A673 (cell line): ENCODE measurements around the gene IGF2R. TPM values are rescaled to one million over a fixed set of nuclear protein-coding genes. Genes with fewer than 3 reads are reported as not detected.

Experiments used
- BruUV-seq: library from RNA; stranded (reverse); fragments of 400-500 nt; replicated peaks from 2 replicates; lab custom pipeline; 2021; lab: Mats Ljungman, UMichigan
- CTCF ChIA-PET: fragments of 300-600 bp; sonication (Branson Sonifier 250); formaldehyde crosslinking; loops from one replicate; lab custom pipeline; 2022; ENCODE audit warnings: antibody characterized with exemption; lab: Charles Lee
- POLR2A ChIA-PET: fragments of 300-600 bp; sonication (Branson Sonifier 250); formaldehyde crosslinking; loops from one replicate; lab custom pipeline; 2022; ENCODE audit warnings: antibody characterized with exemption; ENCODE audit not compliant: low non-redundant PET; lab: Charles Lee
- DNase-seq: peaks from one replicate; pipeline ENCODE4 v3.0.0-alpha.2; 2015; ENCODE audit warnings: low spot score
- H3K27ac ChIP-seq: fragments of 200-600 bp; sonication (generic); 2 replicates; pipeline ENCODE4 v1.5.1; 2016; ENCODE audit warnings: mixed run types, low read depth, mild to moderate bottlenecking, mixed read lengths, antibody characterized with exemption, low read length; ENCODE audit not compliant: poor library complexity, severe bottlenecking
- H3K27me3 ChIP-seq: fragments of 200-600 bp; sonication (generic); replicated peaks from 2 replicates; pipeline ENCODE4 v1.6.1; 2017; ENCODE audit warnings: mixed run types, low read depth, mild to moderate bottlenecking, mixed read lengths, antibody characterized with exemption, low read length; ENCODE audit not compliant: insufficient read depth, poor library complexity
- H3K36me3 ChIP-seq: fragments of 200-600 bp; sonication (generic); 2 replicates; pipeline ENCODE4 v1.6.1; 2016; ENCODE audit warnings: mixed run types, mild to moderate bottlenecking, mixed read lengths, antibody characterized with exemption, low read length; ENCODE audit not compliant: insufficient read depth, poor library complexity, severe bottlenecking
- H3K4me1 ChIP-seq: fragments of 200-600 bp; sonication (generic); 2 replicates; pipeline ENCODE4 v1.6.1; 2017; ENCODE audit warnings: mixed run types, mild to moderate bottlenecking, mixed read lengths, antibody characterized with exemption, low read length; ENCODE audit not compliant: insufficient read depth, poor library complexity, severe bottlenecking
- H3K4me3 ChIP-seq: fragments of 200-600 bp; sonication (generic); 2 replicates; pipeline ENCODE4 v1.5.1; 2016; ENCODE audit warnings: low read depth, mixed run types, mild to moderate bottlenecking, mixed read lengths, low read length; ENCODE audit not compliant: poor library complexity, severe bottlenecking
- H3K9me3 ChIP-seq: fragments of 200-600 bp; sonication (generic); 2 replicates; pipeline ENCODE4 v1.6.1; 2016; ENCODE audit warnings: mixed run types, low read depth, mild to moderate bottlenecking, mixed read lengths, antibody characterized with exemption, low read length; ENCODE audit not compliant: poor library complexity, severe bottlenecking
- EZH2 ChIP-seq: fragments of 200-600 bp; sonication (generic); IDR thresholded peaks from 2 replicates; pipeline ENCODE4 v1.6.1; 2017; ENCODE audit warnings: borderline replicate concordance, low read depth, mild to moderate bottlenecking, mixed read lengths, antibody characterized with exemption, low read length; ENCODE audit not compliant: poor library complexity, severe bottlenecking
- intact Hi-C: fragments of 100-400 bp; cut with micrococcal nuclease; formaldehyde crosslinking; loops from one replicate; pipeline ENCODE4 v1.10.0; 2022; ENCODE audit not compliant: unreplicated experiment
- total RNA-seq: library from RNA; stranded (reverse); gene quantifications from 2 replicates; pipeline ENCODE4 v1.2.3, GENCODE V29; 2021
- TF ChIP-seq, protein P1 (sequence below): fragments of 300-800, 200-600 bp; sonication (generic); conservative IDR thresholded peaks from 2 replicates; pipeline ENCODE4 v1.5.1; 2017; ENCODE audit warnings: low read depth, mild to moderate bottlenecking, antibody characterized with exemption, low read length, moderate library complexity, mixed read lengths

IGF2R gene
- total RNA-seq, 1 experiment from 2014 or later, result 67.4 TPM

GRCh38 chr6:160022793-160023192 lies 53.9 kb downstream of the IGF2R start:
- no peak overlapping the region for H3K4me3 ChIP-seq
- BruUV-seq, result no TSS peak
- POLR2A ChIA-PET, result no interaction called here
- H3K27ac ChIP-seq, result no peak overlapping the region
- no peaks in the 10 kb centered on the region for H3K9me3 ChIP-seq
- DNase-seq, result no peak
- no peak for TF ChIP-seq EZH2
- TF ChIP-seq, protein P1, sequence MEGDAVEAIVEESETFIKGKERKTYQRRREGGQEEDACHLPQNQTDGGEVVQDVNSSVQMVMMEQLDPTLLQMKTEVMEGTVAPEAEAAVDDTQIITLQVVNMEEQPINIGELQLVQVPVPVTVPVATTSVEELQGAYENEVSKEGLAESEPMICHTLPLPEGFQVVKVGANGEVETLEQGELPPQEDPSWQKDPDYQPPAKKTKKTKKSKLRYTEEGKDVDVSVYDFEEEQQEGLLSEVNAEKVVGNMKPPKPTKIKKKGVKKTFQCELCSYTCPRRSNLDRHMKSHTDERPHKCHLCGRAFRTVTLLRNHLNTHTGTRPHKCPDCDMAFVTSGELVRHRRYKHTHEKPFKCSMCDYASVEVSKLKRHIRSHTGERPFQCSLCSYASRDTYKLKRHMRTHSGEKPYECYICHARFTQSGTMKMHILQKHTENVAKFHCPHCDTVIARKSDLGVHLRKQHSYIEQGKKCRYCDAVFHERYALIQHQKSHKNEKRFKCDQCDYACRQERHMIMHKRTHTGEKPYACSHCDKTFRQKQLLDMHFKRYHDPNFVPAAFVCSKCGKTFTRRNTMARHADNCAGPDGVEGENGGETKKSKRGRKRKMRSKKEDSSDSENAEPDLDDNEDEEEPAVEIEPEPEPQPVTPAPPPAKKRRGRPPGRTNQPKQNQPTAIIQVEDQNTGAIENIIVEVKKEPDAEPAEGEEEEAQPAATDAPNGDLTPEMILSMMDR, result no peak
- H3K27me3 ChIP-seq, result no peaks in the 10 kb centered on the region
- H3K36me3 ChIP-seq, result peaks cover 13% of the 10 kb centered on the region
- H3K4me1 ChIP-seq, result no peaks in the 10 kb centered on the region
- CTCF ChIA-PET, result no interaction called here
- intact Hi-C loops, result no loop called here

GRCh38 chr6:160024152-160024551 lies 55.3 kb downstream of the IGF2R start:
- Histone ChIP-seq H3K36me3 (peaks cover 14% of the 10 kb centered on the region), H3K4me3 (no peak overlapping the region), H3K27me3 (no peaks in the 10 kb centered on the region), H3K4me1 (no peaks in the 10 kb centered on the region), H3K27ac (no peak overlapping the region), H3K9me3 (no peaks in the 10 kb centered on the region)
- no TSS peak for BruUV-seq
- DNase-seq, result no peak
- CTCF ChIA-PET, result interaction anchor here (0.6 kb wide), 1 partner anchor 269 kb away, joined by 4 read pairs; no protein-coding TSS in a partner anchor
- POLR2A ChIA-PET, result no interaction called here
- TF ChIP-seq, protein P1, result no peak
- TF ChIP-seq EZH2, result no peak
- intact Hi-C loops, result no loop called here

GRCh38 chr6:160027076-160027475 lies 58.2 kb downstream of the IGF2R start:
- peaks cover 13% of the 10 kb centered on the region for H3K4me1 ChIP-seq
- intact Hi-C loops, result no loop called here
- no peaks in the 10 kb centered on the region for H3K27me3 ChIP-seq
- H3K9me3 ChIP-seq, result no peaks in the 10 kb centered on the region
- H3K27ac ChIP-seq, result no peak overlapping the region
- DNase-seq, result no peak
- no TSS peak for BruUV-seq
- ChIA-PET CTCF (no interaction called here), POLR2A (no interaction called here)
- no peak overlapping the region for H3K4me3 ChIP-seq
- TF ChIP-seq, protein P1, result no peak
- TF ChIP-seq EZH2, result no peak
- H3K36me3 ChIP-seq, result peaks cover 18% of the 10 kb centered on the region
